ENCODE results near the gene SCYGR1. TPM values are rescaled to one million over a fixed set of nuclear protein-coding genes. Genes with fewer than 3 reads are reported as not detected.

Gene SCYGR1
- total RNA-seq, 1 experiment from 2014 or later, result not detected

GRCh38 chr2:227376656-227377396 lies 10.9 kb downstream of the SCYGR1 start:
- POLR2A ChIA-PET (ENCODE audit: low non-redundant PET), result interaction anchor here (0.6 kb wide), 1 partner anchor 67 kb away, joined by 3 read pairs; no protein-coding TSS in a partner anchor
- TF ChIP-seq CTCF (conservative IDR thresholded peaks at IDR 0.05; ENCODE audit: low read depth, low read length) (no peak), EZH2 (IDR thresholded peaks at IDR 0.05; ENCODE audit: borderline replicate concordance, low read depth, low read length, poor library complexity, severe bottlenecking) (no peak)
- Histone ChIP-seq H3K4me1 (ENCODE audit: insufficient read depth, low read length, poor library complexity, severe bottlenecking) (peaks cover 53% of the 10 kb centered on the region), H3K4me3 (ENCODE audit: low read depth, low read length, poor library complexity, severe bottlenecking) (no peak overlapping the region), H3K27me3 (replicated peaks; ENCODE audit: insufficient read depth, low read depth, low read length, poor library complexity) (no peaks in the 10 kb centered on the region), H3K27ac (ENCODE audit: low read depth, low read length, poor library complexity, severe bottlenecking) (peak overlapping the region; percentile 75), H3K36me3 (ENCODE audit: insufficient read depth, low read length, poor library complexity, severe bottlenecking) (no peaks in the 10 kb centered on the region), H3K9me3 (ENCODE audit: low read depth, low read length, poor library complexity, severe bottlenecking) (no peaks in the 10 kb centered on the region)
- no TSS peak for BruUV-seq (replicated peaks)
- peak; percentile 83 for DNase-seq (ENCODE audit: low spot score)
- CTCF ChIA-PET, result interaction anchor here (0.7 kb wide), 1 partner anchor 29 kb away, joined by 3 read pairs; no protein-coding TSS in a partner anchor
- intact Hi-C loops (cut with micrococcal nuclease; ENCODE audit: unreplicated experiment), result loop anchor here (1.0 kb wide), 1 partner anchor 15 kb away; no protein-coding TSS in a partner anchor

GRCh38 chr2:227374158-227374557 lies 13.6 kb downstream of the SCYGR1 start:
- CTCF ChIA-PET, result interaction anchor here (0.6 to 1.1 kb wide), 2 partner anchors 31 to 33 kb away, joined by 4 to 5 read pairs; no protein-coding TSS in a partner anchor
- POLR2A ChIA-PET (ENCODE audit: low non-redundant PET), result no interaction called here
- BruUV-seq (replicated peaks), result no TSS peak

GRCh38 chr2:227373389-227373788 lies 14.4 kb downstream of the SCYGR1 start:
- Histone ChIP-seq H3K4me3 (ENCODE audit: low read depth, low read length, poor library complexity, severe bottlenecking) (no peak overlapping the region), H3K4me1 (ENCODE audit: insufficient read depth, low read length, poor library complexity, severe bottlenecking) (peaks cover 87% of the 10 kb centered on the region), H3K27ac (ENCODE audit: low read depth, low read length, poor library complexity, severe bottlenecking) (peak overlapping the region; percentile 75), H3K36me3 (ENCODE audit: insufficient read depth, low read length, poor library complexity, severe bottlenecking) (no peaks in the 10 kb centered on the region), H3K27me3 (replicated peaks; ENCODE audit: insufficient read depth, low read depth, low read length, poor library complexity) (no peaks in the 10 kb centered on the region), H3K9me3 (ENCODE audit: low read depth, low read length, poor library complexity, severe bottlenecking) (no peaks in the 10 kb centered on the region)
- ChIA-PET CTCF (interaction anchor here (1.1 kb wide), 1 partner anchor 32 kb away, joined by 5 read pairs; no protein-coding TSS in a partner anchor), POLR2A (ENCODE audit: low non-redundant PET) (no interaction called here)
- no TSS peak for BruUV-seq (replicated peaks)
- TF ChIP-seq CTCF (conservative IDR thresholded peaks at IDR 0.05; ENCODE audit: low read depth, low read length), result no peak
- TF ChIP-seq EZH2 (IDR thresholded peaks at IDR 0.05; ENCODE audit: borderline replicate concordance, low read depth, low read length, poor library complexity, severe bottlenecking), result no peak
- intact Hi-C loops (cut with micrococcal nuclease; ENCODE audit: unreplicated experiment), result no loop called here
- DNase-seq (ENCODE audit: low spot score), result no peak

More at GRCh38 chr2:227374158-227374557, 13.6 kb downstream of the SCYGR1 start:
- intact Hi-C loops (cut with micrococcal nuclease; ENCODE audit: unreplicated experiment), result no loop called here
- Histone ChIP-seq H3K4me3 (ENCODE audit: low read depth, low read length, poor library complexity, severe bottlenecking) (peak overlapping the region; percentile 14), H3K27me3 (replicated peaks; ENCODE audit: insufficient read depth, low read depth, low read length, poor library complexity) (no peaks in the 10 kb centered on the region), H3K36me3 (ENCODE audit: insufficient read depth, low read length, poor library complexity, severe bottlenecking) (no peaks in the 10 kb centered on the region), H3K27ac (ENCODE audit: low read depth, low read length, poor library complexity, severe bottlenecking) (peak overlapping the region; percentile 75), H3K9me3 (ENCODE audit: low read depth, low read length, poor library complexity, severe bottlenecking) (no peaks in the 10 kb centered on the region), H3K4me1 (ENCODE audit: insufficient read depth, low read length, poor library complexity, severe bottlenecking) (peaks cover 79% of the 10 kb centered on the region)
- peak; percentile 97 for DNase-seq (ENCODE audit: low spot score)
- no peak for TF ChIP-seq CTCF (conservative IDR thresholded peaks at IDR 0.05; ENCODE audit: low read depth, low read length)
- TF ChIP-seq EZH2 (IDR thresholded peaks at IDR 0.05; ENCODE audit: borderline replicate concordance, low read depth, low read length, poor library complexity, severe bottlenecking), result no peak

All from A673 (cell line).